ENCODE results near the gene ESAM.

Gene ESAM

DNA sequence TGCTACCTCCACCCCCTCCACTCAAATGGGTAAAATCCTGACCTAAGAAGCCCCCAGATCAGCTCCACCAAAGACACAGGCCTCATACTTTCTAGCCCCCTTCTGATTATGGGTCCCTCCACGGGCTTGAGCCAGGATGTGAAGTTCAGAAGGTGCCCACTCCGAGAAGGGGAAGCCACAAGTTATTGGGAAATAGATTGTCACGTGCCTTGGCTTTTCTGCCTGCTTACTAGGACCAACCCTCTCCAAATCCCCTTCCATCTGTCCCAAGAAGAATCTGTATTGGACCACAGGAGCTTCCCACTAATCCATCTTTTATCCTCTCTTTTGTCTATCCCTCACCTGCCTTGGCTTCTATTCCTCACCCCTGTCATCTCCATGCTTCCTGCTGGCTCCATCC is 25.4 kb downstream of the ESAM start:
- DNase-seq (ENCODE audit: low spot score), result no peak
- TF ChIP-seq, protein P1, sequence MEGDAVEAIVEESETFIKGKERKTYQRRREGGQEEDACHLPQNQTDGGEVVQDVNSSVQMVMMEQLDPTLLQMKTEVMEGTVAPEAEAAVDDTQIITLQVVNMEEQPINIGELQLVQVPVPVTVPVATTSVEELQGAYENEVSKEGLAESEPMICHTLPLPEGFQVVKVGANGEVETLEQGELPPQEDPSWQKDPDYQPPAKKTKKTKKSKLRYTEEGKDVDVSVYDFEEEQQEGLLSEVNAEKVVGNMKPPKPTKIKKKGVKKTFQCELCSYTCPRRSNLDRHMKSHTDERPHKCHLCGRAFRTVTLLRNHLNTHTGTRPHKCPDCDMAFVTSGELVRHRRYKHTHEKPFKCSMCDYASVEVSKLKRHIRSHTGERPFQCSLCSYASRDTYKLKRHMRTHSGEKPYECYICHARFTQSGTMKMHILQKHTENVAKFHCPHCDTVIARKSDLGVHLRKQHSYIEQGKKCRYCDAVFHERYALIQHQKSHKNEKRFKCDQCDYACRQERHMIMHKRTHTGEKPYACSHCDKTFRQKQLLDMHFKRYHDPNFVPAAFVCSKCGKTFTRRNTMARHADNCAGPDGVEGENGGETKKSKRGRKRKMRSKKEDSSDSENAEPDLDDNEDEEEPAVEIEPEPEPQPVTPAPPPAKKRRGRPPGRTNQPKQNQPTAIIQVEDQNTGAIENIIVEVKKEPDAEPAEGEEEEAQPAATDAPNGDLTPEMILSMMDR (IDR thresholded peaks at IDR 0.05; ENCODE audit: extremely low read depth, insufficient read depth, missing control alignments), result no peak
- in situ Hi-C loops (cut with MboI; ENCODE audit: low pct_unique_long_range_greater_than_20kb, low sequenced_read_pairs, unreplicated experiment), result no loop called here

DNA sequence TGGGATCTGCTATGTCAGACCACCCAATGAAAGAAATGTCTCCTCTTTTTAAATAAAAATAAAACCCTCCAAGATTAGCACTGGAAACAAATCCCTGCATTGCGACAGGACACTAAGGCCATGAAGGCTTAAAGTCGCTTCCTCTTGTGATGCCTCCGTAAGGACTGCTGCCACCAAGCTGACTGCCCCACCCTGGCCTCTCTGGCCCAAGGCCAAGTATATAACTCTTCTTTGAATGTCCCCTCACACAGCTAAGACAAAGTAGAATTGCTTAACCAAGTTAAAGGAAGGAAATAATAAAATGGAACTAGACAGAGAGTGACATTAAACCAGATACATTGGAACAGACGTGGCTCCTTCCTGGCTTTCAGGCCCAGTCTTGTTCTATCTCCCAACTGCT is 29.9 kb downstream of the ESAM start:
- DNase-seq (ENCODE audit: low spot score), result no peak
- in situ Hi-C loops (cut with MboI; ENCODE audit: low pct_unique_long_range_greater_than_20kb, low sequenced_read_pairs, unreplicated experiment), result no loop called here
- TF ChIP-seq, protein P1 (IDR thresholded peaks at IDR 0.05; ENCODE audit: extremely low read depth, insufficient read depth, missing control alignments), result no peak

DNA sequence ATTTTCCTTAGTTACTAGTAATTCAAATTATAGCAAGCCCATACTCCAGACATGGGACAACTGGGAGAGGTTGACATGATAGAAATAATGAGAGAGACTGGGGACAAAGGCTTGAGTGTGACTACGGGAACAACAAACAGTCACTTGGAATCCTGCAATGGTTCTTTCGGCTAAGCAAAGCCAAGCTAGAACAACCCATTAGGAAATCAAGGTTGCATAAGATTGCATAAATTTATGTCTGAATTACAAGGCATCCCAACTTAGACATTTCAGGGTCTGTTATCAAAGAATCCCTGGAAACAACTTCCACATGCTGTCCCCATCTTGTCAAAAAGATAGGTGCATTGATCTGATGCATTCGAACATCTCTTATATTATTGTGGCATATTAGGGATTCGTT is 32.5 kb downstream of the ESAM start:
- TF ChIP-seq, protein P1 (IDR thresholded peaks at IDR 0.05; ENCODE audit: extremely low read depth, insufficient read depth, missing control alignments), result no peak
- in situ Hi-C loops (cut with MboI; ENCODE audit: low pct_unique_long_range_greater_than_20kb, low sequenced_read_pairs, unreplicated experiment), result no loop called here
- DNase-seq (ENCODE audit: low spot score), result no peak

DNA sequence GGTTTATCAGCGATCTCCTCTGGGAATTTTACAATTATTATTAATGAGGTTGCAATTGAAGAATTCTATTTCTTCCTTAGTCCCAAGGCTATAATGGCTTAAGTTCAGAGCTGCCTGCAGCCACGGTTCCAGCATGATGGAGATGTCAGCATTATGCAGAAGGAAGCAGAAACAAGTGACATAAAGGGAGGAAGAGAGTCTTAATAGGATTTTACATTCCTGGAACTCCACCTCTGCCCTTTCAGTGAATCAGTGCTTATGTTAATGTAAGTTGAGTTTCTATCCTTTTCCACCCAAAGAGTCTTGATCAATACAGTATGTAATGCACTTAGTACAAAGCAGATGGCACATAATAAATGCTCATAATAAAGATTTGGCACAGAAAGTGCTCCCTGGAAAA is 34.0 kb downstream of the ESAM start:
- TF ChIP-seq, protein P1 (IDR thresholded peaks at IDR 0.05; ENCODE audit: extremely low read depth, insufficient read depth, missing control alignments), result no peak
- no peak for DNase-seq (ENCODE audit: low spot score)
- in situ Hi-C loops (cut with MboI; ENCODE audit: low pct_unique_long_range_greater_than_20kb, low sequenced_read_pairs, unreplicated experiment), result no loop called here

DNA sequence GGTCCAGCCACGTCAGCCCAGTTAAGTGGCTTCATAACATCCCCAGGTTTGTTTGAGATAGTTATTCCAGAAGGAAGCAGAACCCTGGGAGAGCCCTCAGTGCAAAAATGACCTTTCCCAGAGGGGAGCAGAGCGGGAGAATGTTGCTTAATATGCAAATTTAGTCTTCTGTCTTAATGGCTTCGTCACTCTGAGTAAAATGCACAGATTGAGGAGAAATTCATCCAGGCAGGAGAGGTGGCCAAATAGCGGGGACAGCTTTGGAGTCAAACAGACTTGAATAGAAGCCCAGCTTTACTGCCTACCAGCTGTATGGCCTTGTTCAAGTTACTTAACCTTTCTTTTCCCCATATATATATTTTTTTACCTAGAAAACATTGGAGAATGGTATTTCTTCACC is 34.6 kb downstream of the ESAM start:
- TF ChIP-seq, protein P1 (IDR thresholded peaks at IDR 0.05; ENCODE audit: extremely low read depth, insufficient read depth, missing control alignments), result no peak
- in situ Hi-C loops (cut with MboI; ENCODE audit: low pct_unique_long_range_greater_than_20kb, low sequenced_read_pairs, unreplicated experiment), result no loop called here

DNA sequence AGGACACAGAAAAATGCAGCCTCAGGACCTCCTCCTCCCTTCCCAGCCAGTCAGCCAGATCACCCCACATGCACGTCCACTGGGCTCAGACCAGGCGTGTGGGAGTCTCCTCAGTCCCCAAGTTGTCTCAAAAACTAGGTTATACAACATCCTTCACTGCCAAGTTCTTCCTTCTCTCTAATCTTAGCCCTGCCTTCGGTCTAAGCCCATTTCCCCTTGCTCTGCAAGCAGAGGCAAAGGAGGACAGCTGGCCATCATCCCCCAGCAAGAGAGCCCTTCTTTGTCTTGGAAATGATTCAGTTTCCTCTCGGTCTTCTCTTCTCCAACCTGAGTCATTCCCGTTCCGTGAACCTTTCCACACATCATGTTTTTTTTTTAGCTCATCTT is 36.4 kb downstream of the ESAM start:
- in situ Hi-C loops (cut with MboI; ENCODE audit: low pct_unique_long_range_greater_than_20kb, low sequenced_read_pairs, unreplicated experiment), result no loop called here
- TF ChIP-seq, protein P1 (IDR thresholded peaks at IDR 0.05; ENCODE audit: extremely low read depth, insufficient read depth, missing control alignments), result no peak
- no peak for DNase-seq (ENCODE audit: low spot score)

More for the DNA sequence above, 34.6 kb downstream of the ESAM start:
- DNase-seq (ENCODE audit: low spot score), result no peak

Measured in GM13977 (cell line).